GM21786 (cell line): ENCODE data around the gene DHX38.

Experiments
- ATAC-seq: cut with Tn5 transposase; IDR thresholded peaks from one replicate; pipeline ENCODE4 v1.9.1; 2021; ENCODE audit not compliant: unreplicated experiment

DHX38 gene

GRCh38 chr16:72162105-72162692 lies 68.6 kb downstream of the DHX38 start:
- no peak for ATAC-seq
